ENCODE data around the gene CAMTA1.
A peak's percentile ranks its signal among the peaks of the same experiment; 100 is the strongest.

CAMTA1 gene

DNA sequence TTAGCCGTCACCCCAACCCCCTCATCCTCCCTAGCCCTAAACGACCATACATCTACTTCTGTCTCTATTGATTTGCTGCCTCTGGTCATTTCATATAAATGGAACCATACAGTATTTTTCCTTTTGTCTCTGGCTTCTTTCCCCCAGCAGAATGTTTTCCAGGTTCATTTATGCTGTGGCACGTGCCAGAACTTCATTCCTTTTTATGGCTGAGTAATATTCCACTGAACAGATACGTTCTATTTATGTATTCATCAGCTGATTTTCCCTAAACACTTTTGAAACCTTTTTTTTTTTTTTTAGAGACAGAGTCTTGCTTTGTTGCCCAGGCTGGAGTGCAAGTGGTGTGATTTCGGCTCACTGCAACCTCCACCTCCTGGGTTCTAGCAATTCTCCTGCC lies 181.1 kb downstream of the CAMTA1 start:
- DNase-seq (no peak), ATAC-seq (ENCODE audit: insufficient read depth, low read depth) (no peak)
- Histone ChIP-seq H3K27me3 (ENCODE audit: insufficient read depth, low read length, poor library complexity) (peaks cover 18% of the 10 kb centered on the region), H3K4me3 (ENCODE audit: low read depth in 1 of 2, low read length in 2 of 2) (no peak overlapping the region), H2AFZ (ENCODE audit: low read depth, low read length) (no peak overlapping the region), H3K9me3 (ENCODE audit: insufficient read depth, low read length, severe bottlenecking) (no peaks in the 10 kb centered on the region), H3K79me2 (ENCODE audit: insufficient read depth, low read length) (no peaks in the 10 kb centered on the region), H4K20me1 (ENCODE audit: insufficient read depth, low read length) (peaks cover 33% of the 10 kb centered on the region), H3K36me3 (ENCODE audit: insufficient read depth, low read length) (no peaks in the 10 kb centered on the region), H3K27ac (ENCODE audit: low read length) (no peak overlapping the region), H3K4me2 (ENCODE audit: insufficient read depth, low read length) (no peak overlapping the region), H3K9ac (ENCODE audit: low read depth, low read length) (no peak overlapping the region), H3K4me1 (ENCODE audit: insufficient read depth, low read length) (peaks cover 30% of the 10 kb centered on the region)
- TF ChIP-seq, protein P1, sequence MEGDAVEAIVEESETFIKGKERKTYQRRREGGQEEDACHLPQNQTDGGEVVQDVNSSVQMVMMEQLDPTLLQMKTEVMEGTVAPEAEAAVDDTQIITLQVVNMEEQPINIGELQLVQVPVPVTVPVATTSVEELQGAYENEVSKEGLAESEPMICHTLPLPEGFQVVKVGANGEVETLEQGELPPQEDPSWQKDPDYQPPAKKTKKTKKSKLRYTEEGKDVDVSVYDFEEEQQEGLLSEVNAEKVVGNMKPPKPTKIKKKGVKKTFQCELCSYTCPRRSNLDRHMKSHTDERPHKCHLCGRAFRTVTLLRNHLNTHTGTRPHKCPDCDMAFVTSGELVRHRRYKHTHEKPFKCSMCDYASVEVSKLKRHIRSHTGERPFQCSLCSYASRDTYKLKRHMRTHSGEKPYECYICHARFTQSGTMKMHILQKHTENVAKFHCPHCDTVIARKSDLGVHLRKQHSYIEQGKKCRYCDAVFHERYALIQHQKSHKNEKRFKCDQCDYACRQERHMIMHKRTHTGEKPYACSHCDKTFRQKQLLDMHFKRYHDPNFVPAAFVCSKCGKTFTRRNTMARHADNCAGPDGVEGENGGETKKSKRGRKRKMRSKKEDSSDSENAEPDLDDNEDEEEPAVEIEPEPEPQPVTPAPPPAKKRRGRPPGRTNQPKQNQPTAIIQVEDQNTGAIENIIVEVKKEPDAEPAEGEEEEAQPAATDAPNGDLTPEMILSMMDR (IDR thresholded peaks at IDR 0.05; ENCODE audit: borderline replicate concordance, extremely low read depth, low read length, poor library complexity, severe bottlenecking) = no peak
- no peak for TF ChIP-seq EZH2 (IDR thresholded peaks at IDR 0.05; ENCODE audit: borderline replicate concordance, low read depth, low read length, severe bottlenecking)

DNA sequence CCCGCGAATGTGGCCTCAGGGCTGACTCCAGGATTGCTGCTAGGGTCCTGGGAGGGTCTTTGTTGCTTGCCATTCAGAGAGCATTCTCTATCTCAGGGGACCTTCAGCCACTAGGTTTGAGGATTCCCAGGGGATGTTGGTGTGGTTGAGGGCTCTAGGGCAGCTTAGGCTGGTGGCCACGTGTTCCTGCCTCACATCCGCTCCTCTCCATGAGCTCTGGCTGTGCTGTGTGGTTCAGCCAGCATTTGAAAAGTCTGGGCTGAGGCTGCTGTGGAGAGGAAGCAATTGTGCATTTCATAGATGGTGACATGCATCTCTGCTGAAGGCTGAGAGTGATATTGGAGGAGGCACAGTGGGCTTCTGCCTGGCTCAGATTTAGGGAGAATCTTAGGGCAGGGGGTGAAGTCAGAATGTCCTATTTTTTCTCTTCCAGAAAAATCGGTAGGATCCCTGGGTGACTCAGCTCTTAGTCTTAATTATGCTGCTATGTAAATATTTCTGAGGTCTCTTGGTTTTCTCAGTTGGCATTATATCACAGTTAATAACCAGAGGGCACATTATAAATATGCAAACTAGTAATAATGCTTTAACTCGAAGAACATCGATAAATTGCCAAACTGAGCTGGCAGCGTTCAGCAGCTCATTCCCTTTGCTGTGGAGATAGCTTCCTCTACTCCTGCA lies 182.3 kb downstream of the CAMTA1 start:
- Histone ChIP-seq H3K4me3 (ENCODE audit: low read depth in 1 of 2, low read length in 2 of 2) (no peak overlapping the region), H3K36me3 (ENCODE audit: insufficient read depth, low read length) (no peaks in the 10 kb centered on the region), H4K20me1 (ENCODE audit: insufficient read depth, low read length) (peaks cover 33% of the 10 kb centered on the region), H2AFZ (ENCODE audit: low read depth, low read length) (no peak overlapping the region), H3K9me3 (ENCODE audit: insufficient read depth, low read length, severe bottlenecking) (no peaks in the 10 kb centered on the region), H3K4me1 (ENCODE audit: insufficient read depth, low read length) (peaks cover 30% of the 10 kb centered on the region), H3K79me2 (ENCODE audit: insufficient read depth, low read length) (no peaks in the 10 kb centered on the region), H3K4me2 (ENCODE audit: insufficient read depth, low read length) (peak overlapping the region; percentile 40), H3K27ac (ENCODE audit: low read length) (no peak overlapping the region; the same call in 1 of the 2 replicates), H3K9ac (ENCODE audit: low read depth, low read length) (no peak overlapping the region), H3K27me3 (ENCODE audit: insufficient read depth, low read length, poor library complexity) (peaks cover 18% of the 10 kb centered on the region)
- peak; percentile 68 for DNase-seq
- TF ChIP-seq EZH2 (IDR thresholded peaks at IDR 0.05; ENCODE audit: borderline replicate concordance, low read depth, low read length, severe bottlenecking) = no peak
- TF ChIP-seq, protein P1 (IDR thresholded peaks at IDR 0.05; ENCODE audit: borderline replicate concordance, extremely low read depth, low read length, poor library complexity, severe bottlenecking) = no peak
- peak; percentile 89 for ATAC-seq (ENCODE audit: insufficient read depth, low read depth)

GRCh38 chr1:6969106-6969505 lies 183.9 kb downstream of the CAMTA1 start:
- no peak overlapping the region for H3K4me3 ChIP-seq (ENCODE audit: low read depth in 1 of 2, low read length in 2 of 2)
- peaks cover 18% of the 10 kb centered on the region for H3K27me3 ChIP-seq (ENCODE audit: insufficient read depth, low read length, poor library complexity)
- H2AFZ ChIP-seq (ENCODE audit: low read depth, low read length) = no peak overlapping the region
- ATAC-seq (ENCODE audit: insufficient read depth, low read depth) = peak; percentile 82
- peaks cover 33% of the 10 kb centered on the region for H4K20me1 ChIP-seq (ENCODE audit: insufficient read depth, low read length)
- H3K9ac ChIP-seq (ENCODE audit: low read depth, low read length) = no peak overlapping the region
- peak; percentile 63 for DNase-seq
- H3K79me2 ChIP-seq (ENCODE audit: insufficient read depth, low read length) = no peaks in the 10 kb centered on the region
- H3K27ac ChIP-seq (ENCODE audit: low read length) = no peak overlapping the region
- no peaks in the 10 kb centered on the region for H3K36me3 ChIP-seq (ENCODE audit: insufficient read depth, low read length)
- no peaks in the 10 kb centered on the region for H3K9me3 ChIP-seq (ENCODE audit: insufficient read depth, low read length, severe bottlenecking)
- no peak for TF ChIP-seq EZH2 (IDR thresholded peaks at IDR 0.05; ENCODE audit: borderline replicate concordance, low read depth, low read length, severe bottlenecking)
- TF ChIP-seq, protein P1 (IDR thresholded peaks at IDR 0.05; ENCODE audit: borderline replicate concordance, extremely low read depth, low read length, poor library complexity, severe bottlenecking) = no peak
- H3K4me2 ChIP-seq (ENCODE audit: insufficient read depth, low read length) = peak overlapping the region; percentile 14; the same call in 1 of the 2 replicates
- peaks cover 30% of the 10 kb centered on the region for H3K4me1 ChIP-seq (ENCODE audit: insufficient read depth, low read length)

Measured in DND-41 (cell line).